Measurements from ENCODE around the gene PDE2A. TPM values are rescaled to one million over a fixed set of nuclear protein-coding genes. Genes with fewer than 3 reads are reported as not detected.

The PDE2A gene
- total and polyA plus RNA-seq, 2 donors (not counting 1 experiment from before 2014, with no cell fraction given), result 0.88 to 2.9 TPM

DNA sequence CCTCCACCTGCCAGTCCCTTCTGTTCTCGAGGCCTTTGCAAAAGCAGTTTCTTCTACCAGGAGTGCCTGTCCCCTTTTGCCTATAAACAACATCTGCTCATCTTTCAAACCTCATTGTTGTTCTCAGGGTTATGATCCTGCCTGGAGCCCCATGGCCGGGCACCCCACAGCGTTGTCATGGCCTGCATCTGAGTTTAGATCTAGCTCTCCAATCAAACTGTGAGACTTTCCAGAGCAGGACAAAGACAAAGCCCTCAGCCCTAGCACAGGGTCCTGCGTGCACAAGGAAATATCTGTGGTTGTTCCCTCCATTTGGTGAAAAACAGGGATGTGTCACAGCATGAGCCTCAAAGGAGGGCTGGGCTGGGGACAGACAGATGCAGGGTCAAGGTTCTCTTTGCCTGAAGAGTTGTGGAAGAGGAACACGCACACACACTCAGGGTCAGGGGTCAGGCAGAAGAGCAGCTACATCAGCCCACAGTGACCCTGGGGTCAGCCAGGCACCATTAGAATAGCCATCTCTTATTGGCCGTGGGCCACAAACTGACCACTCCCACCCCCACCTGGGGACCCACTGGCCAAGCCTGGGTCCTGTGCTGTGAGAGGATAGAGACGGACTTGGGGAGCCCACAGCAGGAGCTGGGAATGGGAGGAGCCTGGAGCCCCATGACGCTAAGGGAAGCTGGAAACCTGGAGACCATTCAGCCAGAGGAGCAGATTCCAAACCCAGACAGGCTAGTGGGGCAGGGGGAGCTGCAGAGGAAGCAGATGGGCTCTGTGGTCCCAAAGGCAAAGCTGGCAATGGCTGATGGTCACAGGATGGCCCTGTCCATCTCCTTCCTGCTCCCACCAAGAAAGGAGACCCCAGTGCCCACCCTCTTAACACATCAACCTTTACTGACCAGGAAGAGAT is 99.4 kb downstream of the PDE2A start:
- H3K27me3 Mint-ChIP-seq, result peaks cover 48% of the 10 kb centered on the region
- no peak overlapping the region for H3K27ac Mint-ChIP-seq
- Histone ChIP-seq H3K27me3 (replicated peaks in 1 of 4; ENCODE audit: control extremely low read depth in 1 of 4, control insufficient read depth in 3 of 4, insufficient read depth in 4 of 4, low read length in 3 of 4) (peaks cover 0 to 13% (median 6%) of the 10 kb centered on the region in 4 experiments), H3K27ac (ENCODE audit: low read length in 2 of 2) (no peak overlapping the region), H3K4me3 (ENCODE audit: control extremely low read depth in 1 of 5, extremely low read depth in 1 of 5, insufficient read depth in 1 of 5, low read depth in 2 of 5, low read length in 4 of 5) (no peak overlapping the region), H3K9me3 (ENCODE audit: control extremely low read depth in 1 of 3, control insufficient read depth in 2 of 3, insufficient read depth in 1 of 3, low read length in 2 of 3) (no peaks in the 10 kb centered on the region), H2AFZ (ENCODE audit: insufficient read depth, low read depth, low read length, poor library complexity, severe bottlenecking) (no peak overlapping the region), H3K4me2 (replicated peaks; ENCODE audit: low read depth, low read length, poor library complexity, severe bottlenecking) (no peak overlapping the region), H3K36me3 (replicated peaks in 1 of 2; ENCODE audit: control extremely low read depth in 1 of 2, control insufficient read depth in 1 of 2, extremely low read depth in 1 of 2, insufficient read depth in 2 of 2, low read length in 1 of 2) (no peaks in the 10 kb centered on the region), H3K4me1 (ENCODE audit: control insufficient read depth in 2 of 2, insufficient read depth in 2 of 2, low read length in 2 of 2) (no peaks in the 10 kb centered on the region), H3K9ac (ENCODE audit: low read length) (no peak overlapping the region), H4K20me1 (ENCODE audit: control insufficient read depth, insufficient read depth, low read length, poor library complexity, severe bottlenecking) (no peaks in the 10 kb centered on the region), H3K79me2 (ENCODE audit: control insufficient read depth, insufficient read depth, low read length) (no peaks in the 10 kb centered on the region)
- no peak for DNase-seq
- WGBS (ENCODE audit: insufficient coverage), result 92% methylated on average over 7 of the region's 8 CpGs
- TF ChIP-seq CTCF (IDR thresholded peaks at IDR 0.05) (no peak), EZH2 (IDR thresholded peaks at IDR 0.05; ENCODE audit: borderline replicate concordance, insufficient read depth, low read depth, low read length, poor library complexity, severe bottlenecking) (no peak)
- H3K4me1 Mint-ChIP-seq, result peaks cover 5% of the 10 kb centered on the region
- no peak overlapping the region for H3K4me3 Mint-ChIP-seq
- intact Hi-C loops (cut with micrococcal nuclease), result no loop called here
- no peak for ATAC-seq (ENCODE audit: low read depth)
- ChIA-PET POLR2A (no interaction called here), CTCF (no interaction called here)
- H3K9me3 Mint-ChIP-seq (ENCODE audit: insufficient read depth), result no peaks in the 10 kb centered on the region

- TF ChIP-seq CTCF (IDR thresholded peaks at IDR 0.05) (no peak), EZH2 (IDR thresholded peaks at IDR 0.05; ENCODE audit: borderline replicate concordance, insufficient read depth, low read depth, low read length, poor library complexity, severe bottlenecking) (no peak)
- WGBS (ENCODE audit: insufficient coverage), result 88% methylated on average over 2 of the region's 2 CpGs
- H3K27ac Mint-ChIP-seq, result no peak overlapping the region
- H3K4me1 ChIP-seq (ENCODE audit: control insufficient read depth in 2 of 2, insufficient read depth in 2 of 2, low read length in 2 of 2), result no peaks in the 10 kb centered on the region
- no peak for ATAC-seq (ENCODE audit: low read depth)
- intact Hi-C loops (cut with micrococcal nuclease), result no loop called here
- H3K9me3 ChIP-seq (ENCODE audit: control extremely low read depth in 1 of 3, control insufficient read depth in 2 of 3, insufficient read depth in 1 of 3, low read length in 2 of 3), result no peaks in the 10 kb centered on the region
- H3K79me2 ChIP-seq (ENCODE audit: control insufficient read depth, insufficient read depth, low read length), result no peaks in the 10 kb centered on the region
- H3K4me3 Mint-ChIP-seq, result no peak overlapping the region
- peaks cover 5% of the 10 kb centered on the region for H3K4me1 Mint-ChIP-seq
- no peaks in the 10 kb centered on the region for H4K20me1 ChIP-seq (ENCODE audit: control insufficient read depth, insufficient read depth, low read length, poor library complexity, severe bottlenecking)
- no peaks in the 10 kb centered on the region for H3K9me3 Mint-ChIP-seq (ENCODE audit: insufficient read depth)
- H3K36me3 ChIP-seq (replicated peaks in 1 of 2; ENCODE audit: control extremely low read depth in 1 of 2, control insufficient read depth in 1 of 2, extremely low read depth in 1 of 2, insufficient read depth in 2 of 2, low read length in 1 of 2), result no peaks in the 10 kb centered on the region
- H3K4me3 ChIP-seq (ENCODE audit: control extremely low read depth in 1 of 5, extremely low read depth in 1 of 5, insufficient read depth in 1 of 5, low read depth in 2 of 5, low read length in 4 of 5), result no peak overlapping the region
- POLR2A ChIA-PET, result no interaction called here
- DNase-seq, result no peak
- H3K4me2 ChIP-seq (replicated peaks; ENCODE audit: low read depth, low read length, poor library complexity, severe bottlenecking), result no peak overlapping the region
- no peak overlapping the region for H3K27ac ChIP-seq (ENCODE audit: low read length in 2 of 2)
- CTCF ChIA-PET, result interaction anchor here (1.0 to 1.4 kb wide), 4 partner anchors 35 to 119 kb away, joined by 3 to 4 read pairs (median 4); no protein-coding TSS in a partner anchor
- H2AFZ ChIP-seq (ENCODE audit: insufficient read depth, low read depth, low read length, poor library complexity, severe bottlenecking), result no peak overlapping the region
- H3K27me3 Mint-ChIP-seq, result peaks cover 50% of the 10 kb centered on the region
- H3K9ac ChIP-seq (ENCODE audit: low read length), result no peak overlapping the region
- peaks cover 0 to 16% (median 6%) of the 10 kb centered on the region in 4 experiments for H3K27me3 ChIP-seq (replicated peaks in 1 of 4; ENCODE audit: control extremely low read depth in 1 of 4, control insufficient read depth in 3 of 4, insufficient read depth in 4 of 4, low read length in 3 of 4)
These were observed 100.3 kb downstream of the PDE2A start for GRCh38 chr11:72573855-72574445.

Measured in B cell (primary cell).